Common myeloid progenitor, CD34-positive (primary cell): ENCODE results near the gene AP5S1.

Experiments
- CTCF ChIA-PET: fragments of 350-600 bp; sonication (Branson Sonifier 250); formaldehyde crosslinking; loops from one replicate; lab custom pipeline; 2021; ENCODE audit warnings: antibody characterized with exemption; lab: Charles Lee
- POLR2A ChIA-PET: fragments of 350-600 bp; sonication (Branson Sonifier 250); formaldehyde crosslinking; loops from one replicate; lab custom pipeline; 2021; ENCODE audit warnings: antibody characterized with exemption; lab: Charles Lee
- DNase-seq, 3 donors: peaks; one replicate each; pipeline versions ENCODE4 v3.0.0 to v3.0.0-alpha.2; 2013
- H3K27ac ChIP-seq, 2 experiments: 1 replicate in 1 of 2; 2 replicates in 1 of 2; pipeline ENCODE4 v1.7.0; 2013; ENCODE audit warnings: inconsistent platforms in 2 of 2, low read length in 2 of 2, mild to moderate bottlenecking in 2 of 2, low read depth in 1 of 2, moderate library complexity in 1 of 2; ENCODE audit not compliant: severe bottlenecking in 2 of 2, insufficient read depth in 1 of 2, poor library complexity in 1 of 2
- H3K27me3 ChIP-seq, 5 experiments: replicated peaks in 2 of 5; 1 replicate in 3 of 5; 2 replicates in 2 of 5; pipeline versions ENCODE4 v1.6.1 to v1.7.0; 2013; ENCODE audit warnings: low read length in 4 of 5, mild to moderate bottlenecking in 2 of 5, moderate library complexity in 2 of 5, inconsistent platforms in 1 of 5; ENCODE audit not compliant: insufficient read depth in 5 of 5, control insufficient read depth in 4 of 5
- H3K36me3 ChIP-seq, 4 experiments: 1 replicate in 2 of 4; 2 replicates in 2 of 4; pipeline versions ENCODE4 v1.6.1 to v1.7.0; 2013; ENCODE audit warnings: low read length in 3 of 4, control low read depth in 1 of 4, mild to moderate bottlenecking in 1 of 4; ENCODE audit not compliant: control insufficient read depth in 4 of 4, insufficient read depth in 4 of 4
- H3K4me1 ChIP-seq, 4 experiments: 1 replicate in 3 of 4; 2 replicates in 1 of 4; pipeline versions ENCODE4 v1.6.1 to v1.7.1; 2013; ENCODE audit warnings: low read length in 3 of 4, mild to moderate bottlenecking in 3 of 4, control low read depth in 1 of 4, inconsistent platforms in 1 of 4, moderate library complexity in 1 of 4; ENCODE audit not compliant: control insufficient read depth in 4 of 4, insufficient read depth in 4 of 4; ENCODE audit errors: control extremely low read depth in 1 of 4
- H3K4me3 ChIP-seq, 7 experiments: 1 replicate in 4 of 7; 2 replicates in 3 of 7; pipeline versions ENCODE4 v1.5.1 to v1.7.0; 2013; ENCODE audit warnings: mild to moderate bottlenecking in 7 of 7, low read length in 6 of 7, moderate library complexity in 6 of 7, inconsistent platforms in 2 of 7, low read depth in 2 of 7, control low read depth in 1 of 7; ENCODE audit not compliant: insufficient read depth in 4 of 7, control insufficient read depth in 1 of 7; ENCODE audit errors: extremely low read depth in 1 of 7
- H3K9me3 ChIP-seq, 5 experiments: 1 replicate in 4 of 5; 2 replicates in 1 of 5; pipeline versions ENCODE4 v1.6.1 to v1.7.1; 2013; ENCODE audit warnings: low read length in 4 of 5, mild to moderate bottlenecking in 2 of 5, inconsistent platforms in 1 of 5, low read depth in 1 of 5, moderate library complexity in 1 of 5; ENCODE audit not compliant: control insufficient read depth in 4 of 5, insufficient read depth in 2 of 5; ENCODE audit errors: control extremely low read depth in 1 of 5
- WGBS: methylation state at CpG from one replicate; pipeline ENCODE4 v1.1.5; 2013; ENCODE audit not compliant: insufficient coverage; 5-methylcytosine and 5-hydroxymethylcytosine counted together

Gene AP5S1

DNA sequence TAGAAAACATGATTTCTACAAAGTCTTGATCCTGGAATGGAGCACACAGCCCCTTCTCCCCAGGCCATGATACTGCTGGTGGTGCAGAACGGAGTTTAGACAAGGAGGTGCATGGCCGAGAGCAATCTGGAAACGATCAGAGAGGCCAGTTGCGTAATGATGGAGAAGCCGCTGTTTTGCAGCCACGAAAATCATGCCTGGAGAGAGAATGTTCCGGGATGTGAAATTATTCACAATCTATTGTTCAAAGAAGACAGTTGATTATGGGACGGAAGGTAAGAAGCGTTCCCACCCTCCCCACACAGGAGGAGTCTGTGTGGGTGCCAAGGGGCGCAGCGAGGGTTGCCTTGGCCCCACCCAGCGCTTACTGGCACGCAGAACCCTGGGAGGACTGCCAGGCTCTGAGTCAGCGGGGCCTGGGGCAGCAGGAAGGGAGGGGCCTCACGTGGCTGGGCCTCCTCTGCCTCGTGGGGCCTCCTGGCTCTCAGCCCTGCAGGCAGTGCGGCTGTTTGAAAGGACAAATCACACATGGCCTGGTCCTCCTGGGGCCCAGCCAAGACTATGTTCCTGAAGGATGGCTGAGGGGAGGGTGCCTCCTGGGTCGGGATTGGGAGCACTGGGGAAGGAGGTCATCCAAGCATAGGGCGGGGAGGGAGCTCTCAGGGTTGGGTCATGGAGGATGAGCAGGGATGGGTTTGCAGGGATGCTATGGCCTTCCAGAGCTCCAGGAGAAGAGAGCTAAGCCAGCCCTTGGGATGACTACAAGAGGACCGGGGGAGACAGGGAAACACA lies 8.7 kb upstream of the AP5S1 start:
- POLR2A ChIA-PET, result interaction anchor here (0.6 kb wide), 1 partner anchor 14 kb away, joined by 7 read pairs; no protein-coding TSS in a partner anchor
- Histone ChIP-seq H3K9me3 (no peaks in the 10 kb centered on the region), H3K4me3 (peak overlapping the region in 6 of 7 experiments; percentile 40 to 77 (median 50)), H3K27me3 (no peaks in the 10 kb centered on the region), H3K36me3 (no peaks in the 10 kb centered on the region), H3K27ac (peak overlapping the region; percentile 41 to 81), H3K4me1 (peaks cover 7 to 49% (median 40%) of the 10 kb centered on the region in 4 experiments)
- whole genome bisulfite sequencing, result 8% methylated on average over 17 of the region's 20 CpGs
- DNase-seq, result peak; percentile 92 to 97 (median 96)
- CTCF ChIA-PET, result interaction anchor here (0.8 to 1.7 kb wide), 3 partner anchors 9 to 25 kb away, joined by 4 to 5 read pairs (median 4); partner anchors contain the start of gene AP5S1

- H3K9me3 ChIP-seq, result no peaks in the 10 kb centered on the region
- ChIA-PET CTCF (interaction anchor here (0.8 to 12.9 kb wide), 3 partner anchors 8 to 25 kb away, joined by 4 to 127 read pairs (median 5); partner anchors contain the start of genes AP5S1 and CENPB), POLR2A (no interaction called here)
- DNase-seq, result no peak
- H3K27me3 ChIP-seq, result no peaks in the 10 kb centered on the region
- H3K4me1 ChIP-seq, result peaks cover 7 to 44% (median 34%) of the 10 kb centered on the region in 4 experiments
- WGBS, result 100% methylated on average over 3 of the region's 9 CpGs
- H3K36me3 ChIP-seq, result no peaks in the 10 kb centered on the region
- peak overlapping the region in 1 of 2 experiments; percentile 81 for H3K27ac ChIP-seq
- H3K4me3 ChIP-seq, result no peak overlapping the region
These were observed 8.1 kb upstream of the AP5S1 start for GRCh38 chr20:3812259-3812681.

DNA sequence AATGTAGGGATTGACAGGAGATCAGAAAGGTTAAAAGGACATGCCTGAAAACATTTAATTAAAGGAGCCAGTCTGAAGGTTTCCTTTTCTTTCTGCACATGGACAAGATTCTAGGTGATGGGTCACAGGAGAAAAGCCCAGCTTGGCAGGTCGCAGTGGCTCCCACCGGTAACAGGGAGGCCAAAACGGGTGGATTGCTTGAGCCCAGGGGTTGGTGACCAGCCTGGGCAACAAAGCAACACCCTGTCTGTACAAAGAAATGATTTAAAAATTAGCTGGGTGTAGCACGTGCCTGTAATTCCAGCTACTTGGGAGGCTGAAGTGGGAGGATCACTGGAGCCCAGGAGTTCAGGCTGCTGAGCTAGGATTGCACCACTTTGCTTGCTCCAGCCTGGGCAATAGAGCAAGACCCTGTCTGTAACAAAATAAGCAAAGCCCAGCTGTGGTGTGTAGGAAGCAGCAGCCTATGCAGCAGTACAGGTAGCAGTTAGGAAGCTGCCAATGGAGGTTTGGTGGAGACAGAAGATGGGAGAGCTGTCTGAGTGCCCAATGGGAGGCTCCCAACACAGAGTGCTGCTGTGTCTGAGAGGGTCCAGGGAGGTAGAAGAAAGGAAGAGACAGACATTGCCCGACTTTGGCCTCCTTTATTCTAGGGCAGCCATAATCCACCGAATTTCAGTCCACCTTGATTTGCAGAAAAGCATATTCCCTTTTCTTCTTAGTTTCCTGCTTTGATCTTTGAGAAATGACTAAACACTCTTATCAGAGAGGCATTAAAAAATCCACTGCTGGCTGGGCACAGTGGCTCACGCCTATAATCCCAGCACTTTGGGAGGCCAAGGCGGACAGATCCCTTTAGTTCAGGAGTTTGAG lies 7.1 kb upstream of the AP5S1 start:
- peaks cover 7 to 37% (median 25%) of the 10 kb centered on the region in 4 experiments for H3K4me1 ChIP-seq
- WGBS, result 92% methylated on average over 5 of the region's 8 CpGs
- CTCF ChIA-PET, result interaction anchor here (1.0 to 12.9 kb wide), 5 partner anchors 12 to 97 kb away, joined by 3 to 127 read pairs (median 5); partner anchors contain the start of genes ADISSP and CENPB

GRCh38 chr20:3813848-3814581 lies 6.3 kb upstream of the AP5S1 start:
- Histone ChIP-seq H3K4me1 (peaks cover 7 to 41% (median 24%) of the 10 kb centered on the region in 4 experiments), H3K27ac (no peak overlapping the region), H3K27me3 (no peaks in the 10 kb centered on the region), H3K4me3 (no peak overlapping the region), H3K36me3 (no peaks in the 10 kb centered on the region), H3K9me3 (no peaks in the 10 kb centered on the region)
- ChIA-PET POLR2A (interaction anchor here (0.6 kb wide), 1 partner anchor 75 kb away, joined by 5 read pairs; no protein-coding TSS in a partner anchor), CTCF (interaction anchor here (0.6 to 12.9 kb wide), 6 partner anchors 11 to 98 kb away, joined by 3 to 127 read pairs (median 4); partner anchors contain the start of genes ADISSP and CENPB)
- 92% methylated on average over 5 of the region's 12 CpGs for WGBS
- DNase-seq, result no peak

More for the DNA sequence above, 7.1 kb upstream of the AP5S1 start:
- POLR2A ChIA-PET, result interaction anchor here (0.6 kb wide), 1 partner anchor 75 kb away, joined by 5 read pairs; no protein-coding TSS in a partner anchor
- H3K27ac ChIP-seq, result peak overlapping the region in 1 of 2 experiments; percentile 5
- DNase-seq, result no peak
- H3K9me3 ChIP-seq, result no peaks in the 10 kb centered on the region
- H3K27me3 ChIP-seq, result no peaks in the 10 kb centered on the region
- no peak overlapping the region for H3K4me3 ChIP-seq
- H3K36me3 ChIP-seq, result no peaks in the 10 kb centered on the region

GRCh38 chr20:3814928-3815495 lies 5.3 kb upstream of the AP5S1 start:
- peaks cover 7 to 47% (median 31%) of the 10 kb centered on the region in 4 experiments for H3K4me1 ChIP-seq
- WGBS, result 90% methylated on average over 5 of the region's 7 CpGs
- POLR2A ChIA-PET, result no interaction called here

More at GRCh38 chr20:3814928-3815495, 5.3 kb upstream of the AP5S1 start:
- no peaks in the 10 kb centered on the region for H3K36me3 ChIP-seq
- no peak for DNase-seq
- CTCF ChIA-PET, result interaction anchor here (2.5 to 12.9 kb wide), 2 partner anchors 10 to 27 kb away, joined by 9 to 127 read pairs; partner anchors contain the start of gene CENPB
- H3K27ac ChIP-seq, result no peak overlapping the region
- H3K4me3 ChIP-seq, result no peak overlapping the region
- no peaks in the 10 kb centered on the region for H3K27me3 ChIP-seq
- H3K9me3 ChIP-seq, result no peaks in the 10 kb centered on the region
